CD14-positive monocyte (primary cell): ENCODE measurements around the gene RBM10. TPM values are rescaled to one million over a fixed set of nuclear protein-coding genes. Genes with fewer than 3 reads are reported as not detected.
A peak's percentile ranks its signal among the peaks of the same experiment; 100 is the strongest.

Source experiments
- DNase-seq, 3 donors: peaks; one replicate each; pipeline ENCODE4 v3.0.0-alpha.2; 2011 to 2022
- H2AFZ ChIP-seq: 2 replicates; pipeline ENCODE4 v1.6.0; 2012; ENCODE audit warnings: mild to moderate bottlenecking, low read depth, low read length, inconsistent platforms; ENCODE audit not compliant: insufficient read depth, poor library complexity, severe bottlenecking
- H3K27ac ChIP-seq, 2 donors: 1 replicate in 1 of 2; 2 replicates in 1 of 2; pipeline ENCODE4 v1.5.1; 2012 to 2013; ENCODE audit warnings: low read length in 2 of 2, control low read depth in 1 of 2, inconsistent platforms in 1 of 2, low read depth in 1 of 2, mild to moderate bottlenecking in 1 of 2
- H3K27me3 ChIP-seq, 2 donors: one replicate each; pipeline versions ENCODE4 v1.6.0 to v1.6.1; 2011 to 2013; ENCODE audit warnings: low read length in 2 of 2; ENCODE audit not compliant: control insufficient read depth in 2 of 2, insufficient read depth in 2 of 2
- H3K36me3 ChIP-seq, 2 donors: replicated peaks in 1 of 2; 1 replicate in 1 of 2; 2 replicates in 1 of 2; pipeline versions ENCODE4 v1.5.1 to v1.6.1; 2012 to 2013; ENCODE audit warnings: low read length in 2 of 2, control low read depth in 1 of 2, inconsistent platforms in 1 of 2, mild to moderate bottlenecking in 1 of 2; ENCODE audit not compliant: insufficient read depth in 2 of 2, control insufficient read depth in 1 of 2
- H3K4me1 ChIP-seq, 2 donors: 1 replicate in 1 of 2; 2 replicates in 1 of 2; pipeline versions ENCODE4 v1.5.1 to v1.6.1; 2012 to 2013; ENCODE audit warnings: low read length in 2 of 2, control low read depth in 1 of 2, inconsistent platforms in 1 of 2, mild to moderate bottlenecking in 1 of 2, moderate library complexity in 1 of 2; ENCODE audit not compliant: insufficient read depth in 2 of 2, control insufficient read depth in 1 of 2
- H3K4me2 ChIP-seq: replicated peaks from 2 replicates; pipeline ENCODE3; 2012; ENCODE audit warnings: low read length, moderate library complexity, mild to moderate bottlenecking; ENCODE audit not compliant: poor library complexity, severe bottlenecking; ENCODE audit errors: extremely low read depth
- H3K4me3 ChIP-seq, 3 experiments: fragments of 200-600 bp in 1 of 3; sonication (generic) in 1 of 3; replicated peaks in 1 of 3; 1 replicate in 2 of 3; 2 replicates in 1 of 3; pipeline ENCODE4 v1.5.1; 2011 to 2013; ENCODE audit warnings: low read length in 3 of 3, mild to moderate bottlenecking in 3 of 3, control low read depth in 2 of 3, low read depth in 2 of 3, inconsistent platforms in 1 of 3, moderate library complexity in 1 of 3
- H3K79me2 ChIP-seq: 2 replicates; pipeline ENCODE4 v1.6.0; 2012; ENCODE audit warnings: mild to moderate bottlenecking, control low read depth, inconsistent platforms, low read length, moderate library complexity; ENCODE audit not compliant: insufficient read depth
- H3K9ac ChIP-seq: 2 replicates; pipeline ENCODE4 v1.6.0; 2017; ENCODE audit warnings: low read length, mild to moderate bottlenecking; ENCODE audit not compliant: insufficient read depth, poor library complexity, severe bottlenecking
- H3K9me3 ChIP-seq, 2 donors: replicated peaks in 1 of 2; 1 replicate in 1 of 2; 2 replicates in 1 of 2; pipeline versions ENCODE4 v1.5.1 to v1.6.1; 2012 to 2013; ENCODE audit warnings: low read length in 2 of 2, control low read depth in 1 of 2; ENCODE audit not compliant: control insufficient read depth in 1 of 2, insufficient read depth in 1 of 2
- H4K20me1 ChIP-seq: 2 replicates; pipeline ENCODE4 v1.6.0; 2012; ENCODE audit warnings: mild to moderate bottlenecking, low read length, control low read depth, moderate library complexity; ENCODE audit not compliant: insufficient read depth
- H3K27ac Mint-ChIP-seq, 7 donors: one replicate each; pipeline ENCODE4 v1.8.0; 2020; ENCODE audit warnings: mild to moderate bottlenecking in 7 of 7, mixed read lengths in 7 of 7, moderate library complexity in 6 of 7, inconsistent platforms in 2 of 7
- H3K27me3 Mint-ChIP-seq, 3 donors: one replicate each; pipeline ENCODE4 v1.8.0; 2021 to 2022; ENCODE audit warnings: low read depth in 3 of 3, mild to moderate bottlenecking in 3 of 3, mixed read lengths in 3 of 3, moderate library complexity in 3 of 3, inconsistent platforms in 1 of 3
- H3K36me3 Mint-ChIP-seq, 2 donors: one replicate each; pipeline ENCODE4 v1.8.0; 2020; ENCODE audit warnings: mixed read lengths in 2 of 2, inconsistent platforms in 1 of 2, mild to moderate bottlenecking in 1 of 2
- H3K4me1 Mint-ChIP-seq: one replicate; pipeline ENCODE4 v1.8.0; 2020; ENCODE audit warnings: mild to moderate bottlenecking, mixed read lengths
- H3K4me3 Mint-ChIP-seq, 2 donors: one replicate each; pipeline ENCODE4 v1.8.0; 2020; ENCODE audit warnings: mild to moderate bottlenecking in 2 of 2, mixed read lengths in 2 of 2, moderate library complexity in 1 of 2
- H3K9me3 Mint-ChIP-seq, 7 donors: one replicate each; pipeline ENCODE4 v1.8.0; 2020 to 2022; ENCODE audit warnings: mixed read lengths in 7 of 7, mild to moderate bottlenecking in 6 of 7, moderate library complexity in 6 of 7, inconsistent platforms in 2 of 7
- WGBS: methylation state at CpG from one replicate; pipeline ENCODE4 v1.1.5; 2013; ENCODE audit warnings: missing lambda C conversion rate; ENCODE audit not compliant: insufficient coverage; 5-methylcytosine and 5-hydroxymethylcytosine counted together
- intact Hi-C, 2 donors: fragments of 100-400 bp; cut with micrococcal nuclease; formaldehyde crosslinking; loops; one replicate each; pipeline versions ENCODE4 v1.15.0 to v1.15.1; 2023
- polyA plus RNA-seq, 3 donors: library from polyadenylated mRNA; depleted of rRNA in 1 of 3; unstranded in 2 of 3; stranded (reverse) in 1 of 3; fragments of 300-500 nt in 2 of 3; fragments of >200 nt in 1 of 3; fragmentation: Illumina TruSeq in 2 of 3; gene quantifications; 1 replicate in 2 of 3; 2 replicates in 1 of 3; pipeline ENCODE4 v1.2.3, GENCODE V29; 2012 to 2021
- TF ChIP-seq, protein P1 (sequence below): fragments of 200-600 bp; IDR thresholded peaks from one replicate; pipeline ENCODE4 v1.8.0; 2022; ENCODE audit warnings: antibody characterized with exemption, mild to moderate bottlenecking

Gene RBM10
- polyA plus RNA-seq, 3 donors, result 7.3 to 29.4 (median 14.0) TPM

DNA sequence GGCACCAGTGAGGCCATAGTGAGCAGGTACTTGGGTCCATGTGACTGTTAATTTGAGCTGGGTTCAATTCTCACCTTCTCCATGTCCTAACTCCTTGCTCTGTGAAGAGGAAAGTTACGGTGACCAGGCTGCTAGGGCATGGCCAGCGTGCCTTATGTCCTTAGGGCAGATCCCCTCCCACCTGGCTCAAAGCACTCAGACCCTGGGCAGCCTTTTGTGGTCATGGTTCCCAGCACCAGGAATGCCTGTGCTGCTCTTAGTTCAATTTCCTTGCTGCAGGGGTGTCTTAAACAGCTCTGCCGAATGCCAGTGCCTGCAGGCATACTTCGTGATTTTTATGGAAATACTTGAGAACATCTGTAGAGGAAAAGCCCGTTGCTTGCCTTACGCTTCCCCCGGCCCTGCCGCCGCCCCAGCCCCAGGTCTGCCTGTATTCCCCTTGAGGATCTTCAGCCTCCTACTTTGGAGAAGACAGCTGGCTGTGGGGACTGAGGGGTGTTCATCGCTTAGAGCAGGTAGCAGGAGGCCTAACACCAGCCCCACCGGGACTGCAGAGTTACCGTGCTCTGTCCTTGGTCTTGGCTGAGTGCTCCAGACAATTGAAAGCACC lies 70.4 kb downstream of the RBM10 start:
- H2AFZ ChIP-seq, result no peak overlapping the region
- Mint-ChIP-seq H3K27me3 (peaks cover 0 to 19% (median 0%) of the 10 kb centered on the region in 3 donors), H3K4me3 (no peak overlapping the region), H3K9me3 (peaks cover 0 to 11% (median 0%) of the 10 kb centered on the region in 7 donors), H3K4me1 (peaks cover 28% of the 10 kb centered on the region), H3K27ac (peak overlapping the region in 6 of 7 donors; percentile 4 to 99 (median 66)), H3K36me3 (peaks cover 60 to 67% of the 10 kb centered on the region in 2 donors)
- H4K20me1 ChIP-seq, result peaks cover 62% of the 10 kb centered on the region
- no peaks in the 10 kb centered on the region for H3K27me3 ChIP-seq
- TF ChIP-seq, protein P1, sequence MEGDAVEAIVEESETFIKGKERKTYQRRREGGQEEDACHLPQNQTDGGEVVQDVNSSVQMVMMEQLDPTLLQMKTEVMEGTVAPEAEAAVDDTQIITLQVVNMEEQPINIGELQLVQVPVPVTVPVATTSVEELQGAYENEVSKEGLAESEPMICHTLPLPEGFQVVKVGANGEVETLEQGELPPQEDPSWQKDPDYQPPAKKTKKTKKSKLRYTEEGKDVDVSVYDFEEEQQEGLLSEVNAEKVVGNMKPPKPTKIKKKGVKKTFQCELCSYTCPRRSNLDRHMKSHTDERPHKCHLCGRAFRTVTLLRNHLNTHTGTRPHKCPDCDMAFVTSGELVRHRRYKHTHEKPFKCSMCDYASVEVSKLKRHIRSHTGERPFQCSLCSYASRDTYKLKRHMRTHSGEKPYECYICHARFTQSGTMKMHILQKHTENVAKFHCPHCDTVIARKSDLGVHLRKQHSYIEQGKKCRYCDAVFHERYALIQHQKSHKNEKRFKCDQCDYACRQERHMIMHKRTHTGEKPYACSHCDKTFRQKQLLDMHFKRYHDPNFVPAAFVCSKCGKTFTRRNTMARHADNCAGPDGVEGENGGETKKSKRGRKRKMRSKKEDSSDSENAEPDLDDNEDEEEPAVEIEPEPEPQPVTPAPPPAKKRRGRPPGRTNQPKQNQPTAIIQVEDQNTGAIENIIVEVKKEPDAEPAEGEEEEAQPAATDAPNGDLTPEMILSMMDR, result no peak
- H3K4me2 ChIP-seq, result no peak overlapping the region
- peaks cover 18% of the 10 kb centered on the region for H3K79me2 ChIP-seq
- no peak overlapping the region for H3K9ac ChIP-seq
- H3K27ac ChIP-seq, result peak overlapping the region in 1 of 2 donors; percentile 87
- WGBS, result 90% methylated on average over 5 of the region's 12 CpGs
- intact Hi-C loops, result no loop called here
- no peaks in the 10 kb centered on the region for H3K9me3 ChIP-seq
- peaks cover 51 to 64% of the 10 kb centered on the region in 2 donors for H3K36me3 ChIP-seq
- H3K4me1 ChIP-seq, result peaks cover 21 to 30% of the 10 kb centered on the region in 2 donors
- no peak overlapping the region for H3K4me3 ChIP-seq
- DNase-seq, result no peak

DNA sequence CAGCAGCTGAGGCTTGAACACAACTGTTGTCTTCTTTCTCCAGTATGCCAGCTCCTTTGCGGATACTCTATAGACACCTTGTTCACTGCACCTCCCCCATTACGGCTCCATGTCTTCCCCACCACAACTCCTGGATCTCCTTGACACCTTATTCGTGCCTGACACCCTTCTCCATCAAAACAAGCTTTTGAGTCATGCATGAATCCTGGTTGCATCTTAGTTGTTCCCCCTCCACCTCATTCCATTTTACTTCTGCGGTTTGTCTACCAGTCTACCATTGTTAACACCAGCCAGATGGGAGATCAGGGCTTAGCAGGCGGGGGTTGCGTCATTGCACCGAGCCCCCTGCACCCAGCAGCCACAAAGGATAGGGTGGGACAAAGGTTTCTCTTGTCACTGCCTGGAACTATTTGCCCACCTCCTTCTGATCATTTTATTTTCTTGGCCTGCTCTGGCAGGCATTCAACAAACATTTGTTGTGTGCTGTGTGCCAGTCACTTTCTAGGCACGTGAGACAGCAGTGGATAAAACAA lies 71.4 kb downstream of the RBM10 start:
- intact Hi-C loops, result no loop called here
- Histone ChIP-seq H3K9ac (no peak overlapping the region), H3K9me3 (no peaks in the 10 kb centered on the region), H4K20me1 (peaks cover 62% of the 10 kb centered on the region), H3K27me3 (no peaks in the 10 kb centered on the region), H3K79me2 (peaks cover 29% of the 10 kb centered on the region), H3K4me1 (peaks cover 26 to 34% of the 10 kb centered on the region in 2 donors), H3K36me3 (peaks cover 41 to 53% of the 10 kb centered on the region in 2 donors), H2AFZ (no peak overlapping the region), H3K27ac (peak overlapping the region; percentile 87 to 95), H3K4me3 (no peak overlapping the region), H3K4me2 (no peak overlapping the region)
- H3K27me3 Mint-ChIP-seq, result peaks cover 0 to 17% (median 0%) of the 10 kb centered on the region in 3 donors
- WGBS, result 90% methylated on average over 3 of the region's 8 CpGs
- no peak for DNase-seq
- peaks cover 0 to 13% (median 0%) of the 10 kb centered on the region in 7 donors for H3K9me3 Mint-ChIP-seq
- H3K4me3 Mint-ChIP-seq, result no peak overlapping the region
- TF ChIP-seq, protein P1, result no peak
- H3K4me1 Mint-ChIP-seq, result peaks cover 38% of the 10 kb centered on the region
- peaks cover 53 to 56% of the 10 kb centered on the region in 2 donors for H3K36me3 Mint-ChIP-seq
- peak overlapping the region; percentile 77 to 99 (median 98) for H3K27ac Mint-ChIP-seq
